PC-3 (cell line): ENCODE data around the gene WNT4. TPM values are rescaled to one million over a fixed set of nuclear protein-coding genes. Genes with fewer than 3 reads are reported as not detected.
A peak's percentile ranks its signal among the peaks of the same experiment; 100 is the strongest.

Experiments
- ATAC-seq: fragments of 200-7000 bp; cut with Tn5 transposase; 2 replicates; pipeline ENCODE4 v1.9.1; 2020; ENCODE audit warnings: mild to moderate bottlenecking, moderate library complexity
- BruUV-seq: library from RNA; stranded (reverse); fragments of 400-500 nt; replicated peaks from 2 replicates; lab custom pipeline; 2021; lab: Mats Ljungman, UMichigan
- CTCF ChIA-PET: fragments of 300-600 bp; sonication (Branson Sonifier 250); formaldehyde crosslinking; loops from one replicate; lab custom pipeline; 2022; ENCODE audit warnings: antibody characterized with exemption; lab: Charles Lee
- POLR2A ChIA-PET: fragments of 300-600 bp; sonication (Branson Sonifier 250); formaldehyde crosslinking; loops from one replicate; lab custom pipeline; 2022; ENCODE audit warnings: antibody characterized with exemption; ENCODE audit not compliant: unreplicated experiment; lab: Charles Lee
- DNase-seq: peaks from one replicate; pipeline ENCODE4 v3.0.0-alpha.2; 2015
- H2AFZ ChIP-seq: fragments of 300-600 bp; sonication (generic); 2 replicates; pipeline ENCODE4 v1.6.0; 2016; ENCODE audit warnings: antibody characterized with exemption, low read length
- H3F3A ChIP-seq: fragments of 300-600 bp; sonication (generic); one replicate; pipeline ENCODE4 v1.6.0; 2017; ENCODE audit warnings: antibody characterized with exemption, low read length, control low read depth, mild to moderate bottlenecking; ENCODE audit not compliant: unreplicated experiment
- H3K27ac ChIP-seq: fragments of 300-600 bp; sonication (generic); 2 replicates; pipeline ENCODE4 v1.5.1; 2016; ENCODE audit warnings: mild to moderate bottlenecking, low read length
- H3K27me3 ChIP-seq: fragments of 300-600 bp; sonication (generic); 2 replicates; pipeline ENCODE4 v1.6.1; 2016; ENCODE audit warnings: low read length, mixed read lengths
- H3K36me3 ChIP-seq: fragments of 300-600 bp; sonication (generic); 2 replicates; pipeline ENCODE4 v1.6.1; 2016; ENCODE audit warnings: low read depth, mixed run types, low read length, mixed read lengths
- H3K4me1 ChIP-seq: fragments of 300-600 bp; sonication (generic); 2 replicates; pipeline ENCODE4 v1.5.1; 2016; ENCODE audit warnings: low read length; ENCODE audit not compliant: insufficient read depth
- H3K4me2 ChIP-seq: fragments of 300-600 bp; sonication (generic); 2 replicates; pipeline ENCODE4 v1.6.0; 2016; ENCODE audit warnings: low read length
- H3K4me3 ChIP-seq: fragments of 300-600 bp; sonication (generic); 2 replicates; pipeline ENCODE4 v1.5.1; 2016; ENCODE audit warnings: mild to moderate bottlenecking, low read length, mixed read lengths
- H3K79me2 ChIP-seq: fragments of 300-600 bp; sonication (generic); 2 replicates; pipeline ENCODE4 v1.6.1; 2017; ENCODE audit warnings: low read length, mixed read lengths
- H3K9ac ChIP-seq: fragments of 300-600 bp; sonication (generic); 2 replicates; pipeline ENCODE4 v1.6.0; 2016; ENCODE audit warnings: mild to moderate bottlenecking, low read length
- H3K9me2 ChIP-seq: fragments of 300-600 bp; sonication (generic); replicated peaks from 2 replicates; pipeline ENCODE4 v1.6.1; 2016; ENCODE audit warnings: mixed run types, low read length, mixed read lengths
- H3K9me3 ChIP-seq: fragments of 300-600 bp; sonication (generic); 2 replicates; pipeline ENCODE4 v1.6.1; 2016; ENCODE audit warnings: low read length, mixed read lengths
- H4K20me1 ChIP-seq: fragments of 300-600 bp; sonication (generic); 2 replicates; pipeline ENCODE4 v1.6.1; 2016; ENCODE audit warnings: low read length, mixed read lengths
- EZH2 ChIP-seq: fragments of 300-600 bp; sonication (generic); IDR thresholded peaks from one replicate; pipeline ENCODE4 v1.6.1; 2017; ENCODE audit warnings: antibody characterized with exemption, mild to moderate bottlenecking, low read length; ENCODE audit not compliant: unreplicated experiment
- EZH2phosphoT487 ChIP-seq: fragments of 300-600 bp; sonication (generic); IDR thresholded peaks from 2 replicates; pipeline ENCODE4 v1.6.1; 2018; ENCODE audit warnings: mild to moderate bottlenecking, antibody characterized with exemption, low read length, borderline replicate concordance
- intact Hi-C: fragments of 100-400 bp; cut with micrococcal nuclease; formaldehyde crosslinking; loops from 2 replicates; pipeline ENCODE4 v1.9.0; 2023
- total RNA-seq: library from RNA; depleted of rRNA; stranded (reverse); fragments of >200 nt; gene quantifications from 2 replicates; pipeline ENCODE4 v1.2.3, GENCODE V29; 2014
- TF ChIP-seq, protein P1 (sequence below): fragments of 300-600 bp; sonication (generic); conservative IDR thresholded peaks from 2 replicates; pipeline ENCODE4 v1.5.1; 2017; ENCODE audit warnings: antibody characterized with exemption, low read depth, mild to moderate bottlenecking, low read length

Gene WNT4
- total RNA-seq, 1 experiment from 2014 or later: 0.51 TPM

GRCh38 chr1:22140694-22141093, 2.2 kb downstream of the WNT4 start:
- DNase-seq (peak; percentile 36), ATAC-seq (no peak)
- H4K20me1 ChIP-seq: no peaks in the 10 kb centered on the region
- TF ChIP-seq EZH2phosphoT487: no peak
- TF ChIP-seq EZH2: no peak
- TF ChIP-seq, protein P1, sequence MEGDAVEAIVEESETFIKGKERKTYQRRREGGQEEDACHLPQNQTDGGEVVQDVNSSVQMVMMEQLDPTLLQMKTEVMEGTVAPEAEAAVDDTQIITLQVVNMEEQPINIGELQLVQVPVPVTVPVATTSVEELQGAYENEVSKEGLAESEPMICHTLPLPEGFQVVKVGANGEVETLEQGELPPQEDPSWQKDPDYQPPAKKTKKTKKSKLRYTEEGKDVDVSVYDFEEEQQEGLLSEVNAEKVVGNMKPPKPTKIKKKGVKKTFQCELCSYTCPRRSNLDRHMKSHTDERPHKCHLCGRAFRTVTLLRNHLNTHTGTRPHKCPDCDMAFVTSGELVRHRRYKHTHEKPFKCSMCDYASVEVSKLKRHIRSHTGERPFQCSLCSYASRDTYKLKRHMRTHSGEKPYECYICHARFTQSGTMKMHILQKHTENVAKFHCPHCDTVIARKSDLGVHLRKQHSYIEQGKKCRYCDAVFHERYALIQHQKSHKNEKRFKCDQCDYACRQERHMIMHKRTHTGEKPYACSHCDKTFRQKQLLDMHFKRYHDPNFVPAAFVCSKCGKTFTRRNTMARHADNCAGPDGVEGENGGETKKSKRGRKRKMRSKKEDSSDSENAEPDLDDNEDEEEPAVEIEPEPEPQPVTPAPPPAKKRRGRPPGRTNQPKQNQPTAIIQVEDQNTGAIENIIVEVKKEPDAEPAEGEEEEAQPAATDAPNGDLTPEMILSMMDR: no peak
- H3K9me3 ChIP-seq: no peaks in the 10 kb centered on the region
- H3K79me2 ChIP-seq: no peaks in the 10 kb centered on the region
- no peaks in the 10 kb centered on the region for H3K27me3 ChIP-seq
- no peak overlapping the region for H2AFZ ChIP-seq
- intact Hi-C loops: no loop called here
- H3K4me1 ChIP-seq: peaks cover 14% of the 10 kb centered on the region
- CTCF ChIA-PET: no interaction called here
- no peaks in the 10 kb centered on the region for H3K9me2 ChIP-seq
- no peaks in the 10 kb centered on the region for H3F3A ChIP-seq
- H3K36me3 ChIP-seq: no peaks in the 10 kb centered on the region
- no peak overlapping the region for H3K9ac ChIP-seq
- POLR2A ChIA-PET: no interaction called here
- H3K27ac ChIP-seq: no peak overlapping the region
- no peak overlapping the region for H3K4me3 ChIP-seq
- no TSS peak for BruUV-seq
- H3K4me2 ChIP-seq: no peak overlapping the region

DNA sequence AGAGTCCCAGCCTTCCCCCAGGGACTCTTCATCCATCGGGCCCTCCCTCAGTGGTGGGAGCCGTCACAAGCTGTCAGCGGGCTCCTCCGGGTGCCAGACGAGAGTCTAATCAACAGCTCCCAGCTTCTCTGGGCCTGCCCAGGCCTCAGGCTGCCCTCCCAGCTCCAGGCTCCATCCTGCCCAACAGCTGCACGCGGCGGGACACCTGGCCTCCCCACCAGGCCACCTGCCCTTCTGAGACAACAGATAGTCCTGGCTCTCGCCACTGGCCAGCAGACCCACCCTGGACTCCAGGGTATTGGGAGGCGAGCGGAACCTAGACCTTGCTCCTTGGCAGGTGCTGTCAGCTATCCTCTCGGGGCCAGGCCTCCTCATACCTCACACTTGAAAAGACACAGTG, 3.1 kb downstream of the WNT4 start:
- H2AFZ ChIP-seq: no peak overlapping the region
- no peaks in the 10 kb centered on the region for H3K9me3 ChIP-seq
- ATAC-seq (no peak), DNase-seq (no peak)
- no peak overlapping the region for H3K4me2 ChIP-seq
- H3K4me1 ChIP-seq: peaks cover 14% of the 10 kb centered on the region
- no peaks in the 10 kb centered on the region for H3K79me2 ChIP-seq
- no TSS peak for BruUV-seq
- H3K27ac ChIP-seq: no peak overlapping the region
- H3K36me3 ChIP-seq: no peaks in the 10 kb centered on the region
- TF ChIP-seq EZH2: no peak
- TF ChIP-seq, protein P1: no peak
- TF ChIP-seq EZH2phosphoT487: no peak
- no peaks in the 10 kb centered on the region for H3K9me2 ChIP-seq
- H3K27me3 ChIP-seq: no peaks in the 10 kb centered on the region
- H3K9ac ChIP-seq: no peak overlapping the region
- H3K4me3 ChIP-seq: no peak overlapping the region
- no peaks in the 10 kb centered on the region for H4K20me1 ChIP-seq
- H3F3A ChIP-seq: no peaks in the 10 kb centered on the region
- intact Hi-C loops: no loop called here
- CTCF ChIA-PET: no interaction called here
- POLR2A ChIA-PET: interaction anchor here (0.6 kb wide), 1 partner anchor 137 kb away, joined by 3 read pairs; no protein-coding TSS in a partner anchor

- Histone ChIP-seq H3K9me3 (no peaks in the 10 kb centered on the region), H3K27ac (no peak overlapping the region), H3K4me2 (no peak overlapping the region), H3K79me2 (no peaks in the 10 kb centered on the region), H3F3A (no peaks in the 10 kb centered on the region), H3K27me3 (no peaks in the 10 kb centered on the region), H3K4me1 (peaks cover 14% of the 10 kb centered on the region), H3K9ac (no peak overlapping the region), H3K36me3 (no peaks in the 10 kb centered on the region), H2AFZ (no peak overlapping the region), H3K4me3 (no peak overlapping the region), H4K20me1 (no peaks in the 10 kb centered on the region), H3K9me2 (no peaks in the 10 kb centered on the region)
- ATAC-seq: no peak
- no peak for DNase-seq
- intact Hi-C loops: no loop called here
- ChIA-PET POLR2A (interaction anchor here (0.6 kb wide), 1 partner anchor 138 kb away, joined by 3 read pairs; no protein-coding TSS in a partner anchor), CTCF (no interaction called here)
- TF ChIP-seq EZH2phosphoT487 (no peak), EZH2 (no peak)
- TF ChIP-seq, protein P1: no peak
- no TSS peak for BruUV-seq
Observed at GRCh38 chr1:22139066-22139594, 3.8 kb downstream of the WNT4 start.
